HG03354 (cell line): ENCODE measurements around the gene MAPT.

Source experiments
- ATAC-seq: cut with Tn5 transposase; IDR thresholded peaks from one replicate; pipeline ENCODE4 v1.9.1; 2021; ENCODE audit warnings: mild to moderate bottlenecking; ENCODE audit not compliant: unreplicated experiment, poor library complexity, severe bottlenecking

The MAPT gene

DNA sequence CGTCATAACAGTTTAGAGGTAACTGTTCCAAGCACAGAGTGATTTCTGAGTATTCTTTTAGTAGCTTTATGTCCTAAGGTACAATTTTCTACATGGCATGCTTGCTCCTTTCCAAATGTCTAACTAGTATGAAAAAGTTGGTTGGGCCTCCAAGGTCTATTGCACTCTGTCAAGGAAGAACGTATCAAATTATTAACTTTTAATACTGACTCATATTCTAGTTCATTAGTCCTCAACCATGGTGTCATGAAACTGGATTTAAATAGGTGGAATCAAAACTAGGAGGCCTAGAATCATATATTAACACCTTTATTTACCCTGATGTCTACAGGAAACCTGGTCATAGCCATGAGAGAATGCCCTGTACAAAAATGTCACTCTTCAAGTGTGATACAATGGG is 166.1 kb downstream of the MAPT start:
- no peak for ATAC-seq

DNA sequence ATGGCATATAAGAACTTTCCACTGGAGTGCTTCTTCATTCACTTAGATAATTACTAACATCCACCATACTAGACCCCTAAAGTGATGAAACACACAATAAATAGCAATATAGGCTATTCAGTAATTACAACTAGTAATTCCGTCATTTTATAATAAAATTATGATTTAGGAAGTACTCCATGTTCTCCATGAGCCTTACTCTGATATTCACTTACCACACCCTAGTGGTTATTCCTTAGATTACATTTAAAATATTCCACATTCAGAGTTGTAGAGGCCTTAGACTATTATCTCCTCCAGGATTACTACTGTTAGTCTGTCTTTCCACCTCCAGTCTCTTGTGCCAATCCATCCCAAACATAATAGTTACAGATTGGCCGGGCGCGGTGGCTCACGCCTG is 167.1 kb downstream of the MAPT start:
- no peak for ATAC-seq

DNA sequence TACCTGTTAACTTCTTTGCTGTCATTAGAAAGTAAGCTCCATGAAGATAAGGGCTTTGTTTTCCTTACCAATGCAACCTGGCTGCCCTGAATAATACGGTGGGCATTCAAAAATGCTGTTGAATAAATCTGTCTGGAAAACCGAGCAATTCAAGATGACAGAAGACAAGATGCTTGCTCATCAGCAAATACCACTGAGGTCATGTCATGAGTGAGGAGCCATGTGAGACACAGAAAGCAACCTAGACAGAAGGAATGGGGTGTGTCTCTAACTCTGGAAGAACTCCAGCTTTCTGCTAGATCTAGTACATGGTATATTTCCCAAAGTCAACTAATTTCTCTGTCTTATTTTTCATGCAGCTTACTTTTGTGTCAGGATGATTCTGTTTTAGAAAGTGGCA is 168.9 kb downstream of the MAPT start:
- ATAC-seq, result no peak

DNA sequence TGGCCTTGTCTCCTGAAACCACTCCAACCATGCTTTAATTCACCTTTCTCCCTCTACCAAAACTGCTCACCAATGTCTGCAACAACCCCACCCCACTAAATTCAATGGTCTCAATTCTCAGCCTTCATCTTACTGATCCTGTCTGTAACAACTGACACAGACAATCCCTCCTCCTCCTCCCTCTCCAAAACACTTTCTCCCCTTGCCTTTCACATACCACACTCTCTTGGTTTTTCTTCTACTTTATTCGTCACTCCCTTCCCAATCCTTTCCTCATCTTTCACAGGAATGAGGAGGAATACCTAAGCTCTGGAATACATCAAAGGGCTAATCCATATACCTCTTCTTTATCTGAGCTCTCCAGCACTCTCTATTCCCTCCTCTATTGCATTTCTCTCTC is 170.1 kb downstream of the MAPT start:
- no peak for ATAC-seq

DNA sequence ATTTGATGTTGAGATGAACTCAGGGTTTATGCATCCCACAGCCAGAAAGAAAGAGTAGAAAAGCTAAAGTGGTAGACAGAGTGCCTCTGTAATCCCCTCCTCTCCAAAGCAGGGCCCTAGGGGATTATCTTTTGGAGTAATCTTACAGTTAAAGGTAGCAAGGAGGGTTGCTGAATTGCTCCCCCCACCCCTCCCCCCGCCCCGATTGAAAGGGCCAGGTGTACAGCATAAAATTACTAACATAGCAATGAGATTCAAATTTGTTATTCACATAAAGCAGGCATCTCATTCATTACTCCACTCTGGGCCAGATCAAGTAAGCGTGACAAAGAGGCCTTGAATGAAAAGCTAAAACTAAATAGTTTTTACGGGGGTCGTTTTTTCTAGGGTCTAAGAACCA is 177.4 kb downstream of the MAPT start:
- ATAC-seq, result no peak

DNA sequence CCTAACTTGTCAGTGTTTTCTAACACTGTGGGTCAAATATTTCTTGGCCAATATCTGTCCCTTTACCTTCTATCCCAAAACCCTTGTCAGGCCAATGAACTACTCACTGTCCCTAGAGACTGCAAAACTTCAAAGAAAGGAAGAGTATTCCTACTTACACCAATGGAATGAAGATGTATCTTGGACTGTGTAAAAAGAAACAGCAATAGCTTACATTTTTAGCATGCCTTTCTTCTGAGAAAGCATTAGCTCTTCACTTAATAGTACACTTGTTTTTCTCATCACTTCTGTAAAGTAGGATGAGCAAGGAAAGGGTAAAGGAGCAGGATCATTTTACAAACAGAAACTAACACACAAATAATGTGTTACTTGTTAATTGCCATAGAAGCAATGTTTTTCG is 178.6 kb downstream of the MAPT start:
- ATAC-seq, result no peak

DNA sequence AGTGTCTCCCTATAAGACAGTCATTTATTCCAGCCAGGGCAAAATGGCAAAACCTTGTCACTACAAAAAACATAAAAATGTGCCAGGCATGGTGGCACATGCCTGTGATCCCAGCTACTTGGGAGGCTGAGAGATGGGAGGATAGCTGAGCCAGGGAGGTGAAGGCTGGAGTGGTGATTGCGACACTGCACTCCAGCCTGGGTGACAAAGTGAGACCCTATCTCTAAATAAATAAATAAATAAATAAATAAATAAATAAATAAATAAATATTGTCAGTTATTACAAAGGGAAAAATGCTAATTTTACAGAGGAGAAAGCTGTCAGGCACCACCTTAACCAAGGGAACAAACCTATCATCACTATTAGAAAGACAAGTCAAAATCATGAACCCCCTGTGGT is 180.2 kb downstream of the MAPT start:
- ATAC-seq, result no peak
